Astrocyte (in vitro differentiated cells and primary cell): ENCODE measurements around the gene ANKRD9.

Experiments used
- CTCF ChIP-seq: IDR thresholded peaks from 2 replicates; pipeline ENCODE4 v1.5.1; 2011; ENCODE audit warnings: low read depth, mild to moderate bottlenecking, inconsistent platforms, low read length, moderate library complexity; ENCODE audit not compliant: insufficient read depth
- EZH2 ChIP-seq: IDR thresholded peaks from 2 replicates; pipeline ENCODE4 v1.6.1; 2012; ENCODE audit warnings: mild to moderate bottlenecking, low read length, inconsistent platforms; ENCODE audit not compliant: insufficient read depth

- no peak for TF ChIP-seq CTCF
- TF ChIP-seq EZH2 = no peak
Measured at GRCh38 chr14:102511538-102511937, 2.0 kb upstream of the ANKRD9 start.
